Tibial nerve (tissue), 4 donors: ENCODE data around the gene GBP7. TPM values are rescaled to one million over a fixed set of nuclear protein-coding genes. Genes with fewer than 3 reads are reported as not detected.

Source experiments
- DNase-seq, 2 donors: peaks; one replicate each; pipeline ENCODE4 v3.0.0-alpha.2; 2019; ENCODE audit warnings: low spot score in 2 of 2
- H3K27ac ChIP-seq, 4 donors: fragments of 200-600 bp; sonication (generic) in 3 of 4; one replicate each; pipeline ENCODE4 v1.5.1; 2017 to 2019; ENCODE audit warnings: mild to moderate bottlenecking in 1 of 4
- H3K27me3 ChIP-seq, 2 donors: fragments of 200-600 bp; sonication (generic) in 1 of 2; one replicate each; pipeline versions ENCODE4 v1.5.1 to v1.6.0; 2017 to 2019
- H3K36me3 ChIP-seq, 3 donors: fragments of 200-600 bp; sonication (generic); one replicate each; pipeline ENCODE4 v1.5.1; 2018 to 2019
- H3K4me1 ChIP-seq, 4 donors: fragments of 200-600 bp; sonication (generic) in 3 of 4; one replicate each; pipeline ENCODE4 v1.5.1; 2017 to 2019
- H3K4me3 ChIP-seq, 4 donors: fragments of 200-600 bp; sonication (generic) in 3 of 4; one replicate each; pipeline ENCODE4 v1.5.1; 2017 to 2019; ENCODE audit warnings: mild to moderate bottlenecking in 1 of 4, moderate library complexity in 1 of 4
- H3K9me3 ChIP-seq, 4 donors: fragments of 200-600 bp; sonication (generic) in 3 of 4; one replicate each; pipeline ENCODE4 v1.5.1; 2017 to 2019
- EP300 ChIP-seq, 2 donors: sonication (generic); formaldehyde crosslinking; IDR thresholded peaks; one replicate each; pipeline ENCODE4 v1.6.1; 2017; ENCODE audit warnings: antibody characterized with exemption in 2 of 2, mild to moderate bottlenecking in 1 of 2
- POLR2A ChIP-seq, 2 donors: fragments of 450-650 bp; IDR thresholded peaks; one replicate each; pipeline ENCODE4 v1.6.1; 2017; ENCODE audit warnings: antibody characterized with exemption in 2 of 2, mild to moderate bottlenecking in 2 of 2, moderate library complexity in 2 of 2
- WGBS, 2 donors: methylation state at CpG; one replicate each; pipeline ENCODE4 v1.1.5; 2018; 5-methylcytosine and 5-hydroxymethylcytosine counted together
- total RNA-seq, 4 donors: library from RNA; depleted of rRNA; stranded (reverse); fragments of >200 nt; gene quantifications; one replicate each; pipeline ENCODE4 v1.1.0, GENCODE V29; 2016
- TF ChIP-seq, protein P1 (sequence below), 5 experiments: fragments of 200-600 bp in 3 of 5; fragments of 450-650 bp in 2 of 5; sonication (generic) in 3 of 5; IDR thresholded peaks; one replicate each; pipeline ENCODE4 v1.5.1; 2016 to 2019; ENCODE audit warnings: antibody characterized with exemption in 5 of 5, mild to moderate bottlenecking in 3 of 5, moderate library complexity in 2 of 5

Gene GBP7
- total RNA-seq, 4 donors from 2014 or later = not detected

DNA sequence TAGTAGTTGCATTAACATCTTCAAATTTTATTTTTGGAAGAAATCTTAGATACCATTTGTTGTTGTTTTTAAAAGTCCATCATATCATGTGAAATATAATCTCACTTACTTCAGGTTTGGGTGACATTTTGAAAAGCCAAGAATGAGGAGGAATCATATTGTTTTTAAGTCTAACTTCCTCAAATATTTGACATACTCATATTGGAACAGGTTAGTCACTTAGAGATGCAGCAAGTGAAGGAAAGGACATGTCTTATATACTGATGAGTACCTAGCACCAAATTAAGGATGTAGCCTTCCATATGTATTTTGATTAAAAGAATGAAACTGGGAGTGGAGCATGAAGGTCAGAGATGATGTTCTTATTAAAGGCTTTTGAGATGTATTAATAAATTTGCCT, 73.8 kb downstream of the GBP7 start:
- peaks cover 0 to 33% (median 12%) of the 10 kb centered on the region in 3 donors for H3K36me3 ChIP-seq
- H3K9me3 ChIP-seq = no peaks in the 10 kb centered on the region
- H3K27ac ChIP-seq = no peak overlapping the region
- no peaks in the 10 kb centered on the region for H3K4me1 ChIP-seq
- TF ChIP-seq EP300 (IDR thresholded peaks at IDR 0.05) (no peak), POLR2A (IDR thresholded peaks at IDR 0.05) (no peak)
- TF ChIP-seq, protein P1, sequence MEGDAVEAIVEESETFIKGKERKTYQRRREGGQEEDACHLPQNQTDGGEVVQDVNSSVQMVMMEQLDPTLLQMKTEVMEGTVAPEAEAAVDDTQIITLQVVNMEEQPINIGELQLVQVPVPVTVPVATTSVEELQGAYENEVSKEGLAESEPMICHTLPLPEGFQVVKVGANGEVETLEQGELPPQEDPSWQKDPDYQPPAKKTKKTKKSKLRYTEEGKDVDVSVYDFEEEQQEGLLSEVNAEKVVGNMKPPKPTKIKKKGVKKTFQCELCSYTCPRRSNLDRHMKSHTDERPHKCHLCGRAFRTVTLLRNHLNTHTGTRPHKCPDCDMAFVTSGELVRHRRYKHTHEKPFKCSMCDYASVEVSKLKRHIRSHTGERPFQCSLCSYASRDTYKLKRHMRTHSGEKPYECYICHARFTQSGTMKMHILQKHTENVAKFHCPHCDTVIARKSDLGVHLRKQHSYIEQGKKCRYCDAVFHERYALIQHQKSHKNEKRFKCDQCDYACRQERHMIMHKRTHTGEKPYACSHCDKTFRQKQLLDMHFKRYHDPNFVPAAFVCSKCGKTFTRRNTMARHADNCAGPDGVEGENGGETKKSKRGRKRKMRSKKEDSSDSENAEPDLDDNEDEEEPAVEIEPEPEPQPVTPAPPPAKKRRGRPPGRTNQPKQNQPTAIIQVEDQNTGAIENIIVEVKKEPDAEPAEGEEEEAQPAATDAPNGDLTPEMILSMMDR (IDR thresholded peaks at IDR 0.05) = no peak
- no peaks in the 10 kb centered on the region for H3K27me3 ChIP-seq
- no peak for DNase-seq
- no peak overlapping the region for H3K4me3 ChIP-seq

DNA sequence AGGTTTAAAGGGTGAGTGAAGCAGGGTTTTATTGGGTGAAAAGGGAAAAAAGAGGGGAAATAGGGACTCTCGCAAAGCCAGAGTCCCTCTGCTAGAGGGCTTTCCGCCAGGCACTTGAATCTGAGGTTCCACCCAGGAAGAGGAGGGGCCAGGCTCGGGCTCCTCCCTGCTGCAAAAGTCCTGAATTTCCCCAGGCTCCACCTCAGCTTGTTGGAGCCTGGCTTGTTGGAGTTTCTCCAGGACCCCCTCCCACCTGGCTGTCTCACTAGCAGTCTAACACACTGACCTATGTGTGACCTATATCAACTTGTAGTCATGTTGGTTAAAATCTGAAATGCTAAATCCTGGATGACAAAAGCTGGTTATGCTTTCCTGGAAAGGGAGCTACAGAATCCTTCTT, 75.4 kb downstream of the GBP7 start:
- no peak overlapping the region for H3K27ac ChIP-seq
- no peak overlapping the region for H3K4me3 ChIP-seq
- H3K27me3 ChIP-seq = no peaks in the 10 kb centered on the region
- H3K9me3 ChIP-seq = peaks cover 0 to 5% (median 2%) of the 10 kb centered on the region in 4 donors
- peaks cover 0 to 17% (median 7%) of the 10 kb centered on the region in 3 donors for H3K36me3 ChIP-seq
- 95 to 96% methylated on average over 3 of the region's 3 CpGs for WGBS, 2 donors
- H3K4me1 ChIP-seq = no peaks in the 10 kb centered on the region
- TF ChIP-seq EP300 (IDR thresholded peaks at IDR 0.05) = no peak
- no peak for TF ChIP-seq POLR2A (IDR thresholded peaks at IDR 0.05)
- DNase-seq = no peak

DNA sequence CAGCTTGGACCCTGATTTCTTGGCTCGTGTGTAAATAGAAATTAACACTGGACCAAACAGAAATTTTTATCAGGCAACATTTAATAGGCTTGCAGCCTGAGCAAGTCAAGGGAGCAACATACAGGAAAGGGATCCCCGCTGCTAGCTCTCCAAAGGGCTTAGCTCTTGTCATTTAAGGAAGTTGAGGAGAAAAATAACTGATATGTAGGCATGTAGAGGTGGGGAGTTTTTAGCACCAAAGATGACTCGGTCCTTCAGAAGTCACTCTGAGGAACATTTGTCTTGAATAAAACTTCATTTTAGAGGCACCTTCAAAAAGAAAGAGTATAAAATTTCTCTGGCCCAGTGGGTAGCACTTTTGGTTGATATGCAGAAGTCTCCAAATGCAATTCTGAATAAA, 76.9 kb downstream of the GBP7 start:
- no peak for DNase-seq
- H3K9me3 ChIP-seq = peaks cover 0 to 5% (median 2%) of the 10 kb centered on the region in 4 donors
- TF ChIP-seq POLR2A (IDR thresholded peaks at IDR 0.05) = no peak
- TF ChIP-seq, protein P1 (IDR thresholded peaks at IDR 0.05) = no peak
- TF ChIP-seq EP300 (IDR thresholded peaks at IDR 0.05) = no peak
- WGBS, 2 donors = 77 to 79% methylated on average over 3 of the region's 3 CpGs
- no peaks in the 10 kb centered on the region for H3K27me3 ChIP-seq
- H3K4me1 ChIP-seq = no peaks in the 10 kb centered on the region
- H3K4me3 ChIP-seq = no peak overlapping the region
- peaks cover 0 to 1% (median 0%) of the 10 kb centered on the region in 3 donors for H3K36me3 ChIP-seq
- no peak overlapping the region for H3K27ac ChIP-seq

DNA sequence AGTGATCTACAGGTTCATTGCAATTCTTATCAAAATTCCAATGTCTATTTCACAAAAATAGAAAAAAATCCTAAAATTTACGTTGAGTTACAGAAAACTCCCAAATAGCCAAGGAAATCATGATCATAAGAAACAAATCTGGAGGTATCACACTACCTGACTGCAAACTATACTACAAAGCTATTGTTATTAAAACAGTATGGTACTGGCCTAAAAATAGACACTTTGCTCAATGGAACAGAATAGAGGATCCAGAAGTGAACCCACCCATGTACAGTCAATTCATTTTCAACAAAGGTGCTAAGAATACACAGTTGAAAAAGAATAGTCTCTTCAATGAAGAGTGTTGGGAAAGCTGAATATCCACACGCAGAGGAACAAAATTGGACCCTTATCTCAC, 80.1 kb downstream of the GBP7 start:
- no peaks in the 10 kb centered on the region for H3K27me3 ChIP-seq
- H3K36me3 ChIP-seq = no peaks in the 10 kb centered on the region
- TF ChIP-seq, protein P1 (IDR thresholded peaks at IDR 0.05) = no peak
- TF ChIP-seq EP300 (IDR thresholded peaks at IDR 0.05) (no peak), POLR2A (IDR thresholded peaks at IDR 0.05) (no peak)
- H3K9me3 ChIP-seq = peaks cover 0 to 5% (median 2%) of the 10 kb centered on the region in 4 donors
- no peak overlapping the region for H3K4me3 ChIP-seq
- H3K27ac ChIP-seq = no peak overlapping the region
- 86 to 91% methylated on average over 2 of the region's 2 CpGs for WGBS, 2 donors
- no peaks in the 10 kb centered on the region for H3K4me1 ChIP-seq
- no peak for DNase-seq

DNA sequence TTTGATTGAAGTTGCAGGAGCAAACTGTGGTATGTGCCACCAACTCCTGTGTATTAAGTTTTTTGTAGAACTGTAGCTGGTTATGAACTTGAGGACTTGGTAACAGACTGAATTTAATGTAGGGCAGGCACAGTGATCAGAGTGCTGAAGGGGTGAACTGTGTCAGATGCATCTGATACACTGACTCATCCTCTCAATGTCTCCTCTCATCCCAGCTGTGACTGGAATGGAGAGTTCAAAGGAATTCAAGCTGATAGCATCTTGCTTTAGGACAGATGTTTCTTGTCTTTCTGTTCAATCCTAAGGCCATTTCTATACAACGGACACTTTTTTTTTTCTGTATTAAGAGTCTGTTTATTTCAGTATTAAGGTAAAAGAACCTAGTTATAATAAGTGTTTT, 85.8 kb downstream of the GBP7 start:
- DNase-seq = no peak
- H3K4me3 ChIP-seq = no peak overlapping the region
- H3K9me3 ChIP-seq = no peaks in the 10 kb centered on the region
- H3K4me1 ChIP-seq = no peaks in the 10 kb centered on the region
- H3K27me3 ChIP-seq = no peaks in the 10 kb centered on the region
- TF ChIP-seq, protein P1 (IDR thresholded peaks at IDR 0.05) = no peak
- TF ChIP-seq POLR2A (IDR thresholded peaks at IDR 0.05) (no peak), EP300 (IDR thresholded peaks at IDR 0.05) (no peak)
- WGBS, 2 donors = 72 to 81% methylated on average over 1 of the region's 1 CpG
- no peaks in the 10 kb centered on the region for H3K36me3 ChIP-seq
- H3K27ac ChIP-seq = no peak overlapping the region

DNA sequence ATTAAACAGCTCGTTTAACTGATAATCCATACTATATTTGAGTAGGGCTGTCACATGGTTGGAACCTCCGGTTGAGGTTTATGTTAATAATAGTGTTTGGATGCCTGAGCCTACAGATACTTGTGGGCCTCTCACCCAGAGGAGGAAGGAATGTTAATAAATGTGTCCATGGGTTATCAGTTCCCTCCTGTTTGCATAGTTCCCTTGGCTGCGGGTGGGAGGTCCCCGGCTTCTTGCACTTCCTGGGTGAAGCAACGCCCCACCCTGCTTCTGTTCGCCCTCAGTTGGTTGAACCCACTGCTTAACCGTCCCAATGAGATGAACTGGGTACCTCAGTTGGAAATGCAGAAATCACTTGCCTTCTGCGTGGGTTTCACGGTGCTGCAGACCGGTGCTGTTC, 87.2 kb downstream of the GBP7 start:
- H3K9me3 ChIP-seq = no peaks in the 10 kb centered on the region
- WGBS, 2 donors = 92% methylated on average over 10 of the region's 10 CpGs
- H3K27ac ChIP-seq = no peak overlapping the region
- no peaks in the 10 kb centered on the region for H3K36me3 ChIP-seq
- DNase-seq = no peak
- H3K4me1 ChIP-seq = no peaks in the 10 kb centered on the region
- no peak overlapping the region for H3K4me3 ChIP-seq
- TF ChIP-seq, protein P1 (IDR thresholded peaks at IDR 0.05) = no peak
- no peak for TF ChIP-seq EP300 (IDR thresholded peaks at IDR 0.05)
- no peak for TF ChIP-seq POLR2A (IDR thresholded peaks at IDR 0.05)
- H3K27me3 ChIP-seq = no peaks in the 10 kb centered on the region
